GM15510 (cell line): ENCODE data around the gene PRPF31.

Experiments used
- POLR2A ChIP-seq: IDR thresholded peaks from 3 replicates; pipeline ENCODE4 v1.6.1; 2011; ENCODE audit warnings: borderline replicate concordance; ENCODE audit not compliant: insufficient read length; ENCODE audit errors: extremely low read depth

PRPF31 gene

GRCh38 chr19:54180691-54181091 is 65.1 kb downstream of the PRPF31 start:
- no peak for TF ChIP-seq POLR2A
